ENCODE results near the gene TUBGCP2.
A peak's percentile ranks its signal among the peaks of the same experiment; 100 is the strongest.
"Not testable (repeated sequence)": the region's sequence is repeated elsewhere in the genome, so short reads cannot be mapped to it uniquely, and the experiment has no call there.

The TUBGCP2 gene

GRCh38 chr10:133324857-133325260 lies 16.2 kb upstream of the TUBGCP2 start:
- no peak for DNase-seq (ENCODE audit: low spot score)
- in situ Hi-C loops (cut with MboI; ENCODE audit: low sequenced_read_pairs, unreplicated experiment) = no loop called here
- no peak for TF ChIP-seq CTCF (IDR thresholded peaks at IDR 0.05; ENCODE audit: borderline replicate concordance, control extremely low read depth, extremely low read depth, insufficient read depth, missing control alignments)

DNA sequence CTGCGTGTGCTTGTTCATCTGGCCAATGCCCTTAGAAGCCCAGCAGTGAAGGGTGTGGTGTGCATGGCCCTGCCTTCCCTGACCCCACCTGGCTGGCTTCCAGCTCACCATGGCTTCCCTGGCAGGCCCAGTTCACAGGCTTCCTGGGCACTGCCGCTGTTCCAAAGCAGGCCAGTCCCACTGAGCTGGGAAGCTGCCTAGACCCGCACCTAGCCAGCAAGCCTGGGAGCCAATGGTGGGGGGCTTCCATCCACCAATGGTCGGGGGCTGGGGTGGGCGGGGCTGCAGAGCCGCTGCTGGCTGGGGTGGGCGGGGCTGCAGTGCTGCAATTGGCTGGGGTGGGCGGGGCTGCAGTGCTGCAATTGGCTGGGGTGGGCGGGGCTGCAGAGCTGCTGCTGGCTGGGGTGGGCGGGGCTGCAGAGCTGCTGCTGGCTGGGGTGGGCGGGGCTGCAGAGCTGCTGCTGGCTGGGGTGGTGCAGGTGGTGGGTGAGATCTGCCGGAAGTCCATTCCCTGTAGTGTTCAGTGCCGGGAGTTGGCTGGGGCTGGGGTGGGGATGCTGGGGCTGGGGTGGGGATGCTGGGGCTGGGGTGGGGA lies 15.6 kb upstream of the TUBGCP2 start:
- in situ Hi-C loops (cut with MboI; ENCODE audit: low sequenced_read_pairs, unreplicated experiment) = no loop called here
- no peak for TF ChIP-seq CTCF (IDR thresholded peaks at IDR 0.05; ENCODE audit: borderline replicate concordance, control extremely low read depth, extremely low read depth, insufficient read depth, missing control alignments)
- no peak for DNase-seq (ENCODE audit: low spot score)

DNA sequence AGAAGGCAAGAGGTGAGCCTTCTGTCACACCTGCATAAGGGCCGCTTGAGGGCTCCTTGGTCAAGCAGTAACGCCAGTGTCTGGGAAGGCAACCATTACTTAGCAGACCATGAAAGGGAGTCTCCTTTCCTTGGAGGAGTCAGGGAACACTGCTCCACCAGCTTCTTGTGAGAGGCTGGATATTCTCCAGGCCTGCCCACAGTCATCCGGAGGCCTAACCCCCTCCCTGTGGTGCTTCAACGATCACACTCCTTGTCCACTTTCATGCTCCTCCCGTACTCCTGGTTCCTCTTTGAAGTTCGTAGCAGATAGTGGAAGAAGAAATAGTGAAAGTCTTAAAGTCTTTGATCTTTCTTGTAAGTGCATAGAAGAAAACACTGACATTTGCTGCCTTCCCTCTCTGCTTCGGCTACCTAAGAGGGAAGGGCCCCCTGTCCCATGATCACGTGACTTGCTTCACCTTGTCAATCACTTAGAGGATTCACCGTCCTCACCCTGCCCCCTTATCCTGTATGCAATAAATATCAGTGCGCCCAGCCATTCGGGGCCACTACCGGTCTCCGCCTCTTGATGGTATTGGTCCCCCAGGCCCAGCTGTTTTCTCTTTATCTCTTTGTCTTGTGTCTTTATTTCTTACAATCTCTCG lies 13.5 kb upstream of the TUBGCP2 start:
- DNase-seq (ENCODE audit: low spot score); in situ Hi-C loops (cut with MboI; ENCODE audit: low sequenced_read_pairs, unreplicated experiment): not testable (repeated sequence)

DNA sequence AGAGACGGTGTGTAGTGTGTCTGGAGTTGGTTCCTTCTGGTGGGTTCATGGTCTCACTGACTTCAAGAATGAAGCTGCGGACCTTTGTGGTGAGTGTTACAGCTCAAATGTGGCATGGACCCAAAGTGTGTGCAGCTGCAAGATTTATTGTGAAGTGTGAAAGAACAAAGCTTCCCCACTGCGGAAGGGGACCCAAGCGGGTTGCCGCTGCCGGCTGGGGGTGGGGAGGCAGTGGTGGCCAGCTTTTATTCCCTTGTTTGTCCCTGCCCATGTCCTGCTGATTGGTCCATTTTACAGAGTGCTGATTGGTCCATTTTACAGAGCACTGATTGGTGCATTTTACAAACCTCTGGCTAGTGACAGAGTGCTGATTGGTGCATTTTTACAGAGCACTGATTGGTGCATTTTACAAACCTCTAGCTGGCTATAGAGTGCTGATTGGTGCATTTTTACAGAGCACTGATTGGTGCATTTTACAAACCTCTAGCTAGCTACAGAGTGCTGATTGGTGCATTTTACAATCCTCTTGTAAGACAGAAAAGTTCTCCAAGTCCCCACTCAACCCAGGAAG lies 12.3 kb upstream of the TUBGCP2 start:
- in situ Hi-C loops (cut with MboI; ENCODE audit: low sequenced_read_pairs, unreplicated experiment); DNase-seq (ENCODE audit: low spot score): not testable (repeated sequence)

- TF ChIP-seq CTCF (IDR thresholded peaks at IDR 0.05; ENCODE audit: borderline replicate concordance, control extremely low read depth, extremely low read depth, insufficient read depth, missing control alignments) = peak; percentile 90
- in situ Hi-C loops (cut with MboI; ENCODE audit: low sequenced_read_pairs, unreplicated experiment) = no loop called here
- peak; percentile 83 for DNase-seq (ENCODE audit: low spot score)
Measured at GRCh38 chr10:133318494-133319127, 9.9 kb upstream of the TUBGCP2 start.

GRCh38 chr10:133316732-133317131 lies 8.1 kb upstream of the TUBGCP2 start:
- in situ Hi-C loops (cut with MboI; ENCODE audit: low sequenced_read_pairs, unreplicated experiment) = no loop called here
- no peak for TF ChIP-seq CTCF (IDR thresholded peaks at IDR 0.05; ENCODE audit: borderline replicate concordance, control extremely low read depth, extremely low read depth, insufficient read depth, missing control alignments)
- no peak for DNase-seq (ENCODE audit: low spot score)

DNA sequence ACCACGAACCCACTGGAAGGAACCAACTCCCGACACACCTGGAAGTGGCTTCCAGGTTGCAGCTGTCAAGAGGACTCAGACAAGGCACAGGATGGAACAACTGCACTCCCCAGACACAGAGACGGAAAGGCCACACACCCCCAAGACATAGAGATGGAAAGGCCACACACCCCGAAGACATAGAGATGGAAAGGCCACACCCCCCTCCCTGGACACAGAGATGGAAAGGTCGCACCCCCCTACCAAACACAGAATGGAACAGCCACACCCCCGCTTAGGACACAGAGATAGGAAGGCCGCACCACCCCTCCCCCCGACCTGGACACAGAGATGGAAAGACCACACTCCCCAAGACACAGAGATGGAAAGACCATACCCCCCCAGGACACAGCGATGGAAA lies 7.6 kb upstream of the TUBGCP2 start:
- no peak for TF ChIP-seq CTCF (IDR thresholded peaks at IDR 0.05; ENCODE audit: borderline replicate concordance, control extremely low read depth, extremely low read depth, insufficient read depth, missing control alignments)
- in situ Hi-C loops (cut with MboI; ENCODE audit: low sequenced_read_pairs, unreplicated experiment) = no loop called here
- DNase-seq (ENCODE audit: low spot score) = no peak

All from GM13976 (cell line).